Endodermal cell (in vitro differentiated cells): ENCODE results near the gene CUEDC1. TPM values are rescaled to one million over a fixed set of nuclear protein-coding genes. Genes with fewer than 3 reads are reported as not detected.
A peak's percentile ranks its signal among the peaks of the same experiment; 100 is the strongest.

Experiments
- DNase-seq: peaks from one replicate; pipeline ENCODE4 v3.0.0-alpha.2; 2017
- H3K27ac ChIP-seq: 2 replicates; pipeline ENCODE4 v1.5.1; 2013; ENCODE audit warnings: mild to moderate bottlenecking, low read depth, low read length, moderate library complexity
- H3K27me3 ChIP-seq: 2 replicates; pipeline ENCODE4 v1.6.1; 2013; ENCODE audit warnings: mild to moderate bottlenecking, low read length, moderate library complexity; ENCODE audit not compliant: insufficient read depth, control insufficient read depth, poor library complexity, severe bottlenecking
- H3K36me3 ChIP-seq: 2 replicates; pipeline ENCODE4 v1.7.0; 2013; ENCODE audit warnings: mild to moderate bottlenecking, low read length, moderate library complexity; ENCODE audit not compliant: control insufficient read depth, insufficient read depth
- H3K4me1 ChIP-seq: one replicate; pipeline ENCODE4 v1.7.0; 2013; ENCODE audit warnings: low read length; ENCODE audit not compliant: control insufficient read depth, insufficient read depth
- H3K4me3 ChIP-seq: 2 replicates; pipeline ENCODE4 v1.5.1; 2013; ENCODE audit warnings: mild to moderate bottlenecking, low read length, moderate library complexity
- H3K9ac ChIP-seq: 2 replicates; pipeline ENCODE4 v1.6.1; 2013; ENCODE audit warnings: mild to moderate bottlenecking, low read length, moderate library complexity; ENCODE audit not compliant: poor library complexity, severe bottlenecking; ENCODE audit errors: extremely low read depth
- H3K9me3 ChIP-seq: 2 replicates; pipeline ENCODE4 v1.6.1; 2013; ENCODE audit warnings: mild to moderate bottlenecking, low read length, moderate library complexity; ENCODE audit not compliant: control insufficient read depth
- H3K27ac Mint-ChIP-seq: 2 replicates; pipeline ENCODE4 v1.8.0; 2020; ENCODE audit warnings: mixed read lengths
- H3K27me3 Mint-ChIP-seq: 2 replicates; pipeline ENCODE4 v1.8.0; 2021; ENCODE audit warnings: mild to moderate bottlenecking, mixed read lengths; ENCODE audit not compliant: insufficient read depth
- H3K36me3 Mint-ChIP-seq: 2 replicates; pipeline ENCODE4 v1.8.0; 2020; ENCODE audit warnings: low read depth, mixed read lengths
- H3K4me1 Mint-ChIP-seq: 2 replicates; pipeline ENCODE4 v1.8.0; 2020; ENCODE audit warnings: mixed read lengths
- H3K4me3 Mint-ChIP-seq: 2 replicates; pipeline ENCODE4 v1.8.0; 2020; ENCODE audit warnings: mild to moderate bottlenecking, moderate library complexity, mixed read lengths
- H3K9me3 Mint-ChIP-seq: 2 replicates; pipeline ENCODE4 v1.8.0; 2020; ENCODE audit warnings: mild to moderate bottlenecking, mixed read lengths
- CTCF ChIP-seq: fragments of 200-600 bp; sonication (generic); conservative IDR thresholded peaks from 2 replicates; pipeline ENCODE4 v1.5.0; 2021; ENCODE audit warnings: antibody characterized with exemption, mild to moderate bottlenecking
- WGBS, 2 experiments: methylation state at CpG; one replicate each; pipeline versions ENCODE4 v1.1.5 to v1.1.7; 2013; ENCODE audit warnings: missing lambda C conversion rate in 2 of 2, mixed read lengths in 1 of 2; ENCODE audit not compliant: insufficient coverage in 1 of 2, insufficient read length in 1 of 2; 5-methylcytosine and 5-hydroxymethylcytosine counted together
- total RNA-seq, 2 donors: library from RNA; stranded (reverse); fragmentation: NEBNext Ultra II Directional in 1 of 2; extraction: Animal tissue kit (Norgen Biotek cat#: 25700) in 1 of 2; gene quantifications; 2 replicates in 1 of 2; 3 replicates in 1 of 2; pipeline ENCODE4 v1.2.1, GENCODE V29; 2021

CUEDC1 gene
- total RNA-seq, 2 donors from 2014 or later, result 11.0 to 18.7 TPM

- no peak overlapping the region for H3K27ac Mint-ChIP-seq
- H3K27ac ChIP-seq, result peak overlapping the region; percentile 51
- no peaks in the 10 kb centered on the region for H3K9me3 Mint-ChIP-seq
Observed at GRCh38 chr17:57888311-57889216, 66.6 kb downstream of the CUEDC1 start.

GRCh38 chr17:57887161-57887560, 68.1 kb downstream of the CUEDC1 start:
- H3K4me3 ChIP-seq, result no peak overlapping the region
- no peak for TF ChIP-seq CTCF
- H3K36me3 ChIP-seq, result peaks cover 13% of the 10 kb centered on the region
- H3K27ac ChIP-seq, result no peak overlapping the region
- H3K27me3 ChIP-seq, result no peaks in the 10 kb centered on the region
- H3K4me1 ChIP-seq, result no peaks in the 10 kb centered on the region
- Mint-ChIP-seq H3K4me3 (no peak overlapping the region), H3K9me3 (no peaks in the 10 kb centered on the region), H3K4me1 (no peaks in the 10 kb centered on the region), H3K27me3 (no peaks in the 10 kb centered on the region), H3K27ac (no peak overlapping the region), H3K36me3 (peaks cover 14% of the 10 kb centered on the region)
- 96 to 98% methylated on average over 3 to 4 of the region's 4 CpGs for WGBS, 2 experiments
- H3K9me3 ChIP-seq, result peaks cover 9% of the 10 kb centered on the region
- no peak for DNase-seq
- no peak overlapping the region for H3K9ac ChIP-seq

More at GRCh38 chr17:57888311-57889216, 66.6 kb downstream of the CUEDC1 start:
- no peaks in the 10 kb centered on the region for H3K27me3 Mint-ChIP-seq
- Histone ChIP-seq H3K4me3 (no peak overlapping the region), H3K9me3 (no peaks in the 10 kb centered on the region), H3K36me3 (peaks cover 3% of the 10 kb centered on the region), H3K9ac (no peak overlapping the region), H3K4me1 (peaks cover 10% of the 10 kb centered on the region), H3K27me3 (no peaks in the 10 kb centered on the region)
- WGBS, 2 experiments, result 89 to 94% methylated on average over 8 to 12 of the region's 12 CpGs
- DNase-seq, result no peak
- TF ChIP-seq CTCF, result no peak
- H3K36me3 Mint-ChIP-seq, result peaks cover 10% of the 10 kb centered on the region
- H3K4me1 Mint-ChIP-seq, result peaks cover 11% of the 10 kb centered on the region
- no peak overlapping the region for H3K4me3 Mint-ChIP-seq

- no peak for DNase-seq
- Mint-ChIP-seq H3K4me3 (no peak overlapping the region), H3K4me1 (no peaks in the 10 kb centered on the region), H3K36me3 (peaks cover 14% of the 10 kb centered on the region), H3K9me3 (no peaks in the 10 kb centered on the region), H3K27me3 (no peaks in the 10 kb centered on the region), H3K27ac (no peak overlapping the region)
- no peaks in the 10 kb centered on the region for H3K27me3 ChIP-seq
- H3K4me1 ChIP-seq, result peaks cover 3% of the 10 kb centered on the region
- no peak overlapping the region for H3K4me3 ChIP-seq
- H3K27ac ChIP-seq, result no peak overlapping the region
- no peak overlapping the region for H3K9ac ChIP-seq
- peaks cover 14% of the 10 kb centered on the region for H3K36me3 ChIP-seq
- H3K9me3 ChIP-seq, result peaks cover 9% of the 10 kb centered on the region
- no peak for TF ChIP-seq CTCF
- 94 to 96% methylated on average over 2 to 4 of the region's 4 CpGs for WGBS, 2 experiments
Observed at GRCh38 chr17:57886020-57886419, 69.2 kb downstream of the CUEDC1 start.
